Middle frontal gyrus (tissue), 1 donor: ENCODE data around the gene HMCN1.

ENCODE experiments used
- DNase-seq: peaks from one replicate; pipeline ENCODE4 v3.0.0-alpha.2; 2015; ENCODE audit warnings: low spot score; ENCODE audit errors: extremely low spot score

The HMCN1 gene

GRCh38 chr1:185960422-185961321 is 226.5 kb downstream of the HMCN1 start:
- no peak for DNase-seq

DNA sequence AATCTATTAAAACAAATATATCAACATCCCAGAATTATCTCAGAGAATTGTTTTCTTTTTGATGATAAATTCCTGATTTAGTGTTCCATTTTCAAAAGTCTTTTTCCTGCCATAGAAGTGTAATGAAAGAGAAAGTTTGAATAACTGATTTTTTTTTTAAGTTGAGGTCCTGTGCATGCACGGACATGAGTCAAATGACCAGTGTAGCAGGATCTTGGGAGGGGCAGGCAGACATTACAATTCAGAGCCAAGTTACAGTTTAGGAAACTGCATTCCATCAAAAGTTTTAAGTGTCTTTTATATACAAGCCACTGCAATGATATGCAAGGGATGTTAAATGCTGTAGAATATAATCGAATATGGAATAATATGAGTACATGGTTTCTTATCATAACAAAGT is 227.5 kb downstream of the HMCN1 start:
- no peak for DNase-seq

- no peak for DNase-seq
Observed at GRCh38 chr1:185964946-185965345, 230.8 kb downstream of the HMCN1 start.

- DNase-seq: no peak
Observed at GRCh38 chr1:185965870-185966269, 231.7 kb downstream of the HMCN1 start.

- DNase-seq: no peak
Observed at GRCh38 chr1:185966471-185966870, 232.3 kb downstream of the HMCN1 start.

DNA sequence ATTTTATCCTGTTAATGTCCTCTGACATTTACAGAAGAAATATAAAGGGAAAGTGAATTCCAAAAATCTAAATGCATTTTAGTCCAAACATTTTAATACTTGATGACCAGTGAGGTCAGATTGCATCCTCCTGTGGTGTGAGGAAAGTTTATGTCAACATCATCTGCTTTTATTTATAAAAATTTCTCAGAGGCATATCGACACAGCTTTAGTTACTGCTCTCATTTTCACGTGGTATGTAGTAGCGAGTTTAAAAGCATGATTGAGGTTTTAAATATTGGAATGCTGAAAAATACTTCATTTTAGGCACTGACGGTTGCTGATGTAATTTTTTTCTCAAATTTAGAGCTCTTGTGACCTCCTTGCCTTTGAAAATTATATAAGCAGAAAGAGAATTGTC is 234.8 kb downstream of the HMCN1 start:
- DNase-seq: no peak

DNA sequence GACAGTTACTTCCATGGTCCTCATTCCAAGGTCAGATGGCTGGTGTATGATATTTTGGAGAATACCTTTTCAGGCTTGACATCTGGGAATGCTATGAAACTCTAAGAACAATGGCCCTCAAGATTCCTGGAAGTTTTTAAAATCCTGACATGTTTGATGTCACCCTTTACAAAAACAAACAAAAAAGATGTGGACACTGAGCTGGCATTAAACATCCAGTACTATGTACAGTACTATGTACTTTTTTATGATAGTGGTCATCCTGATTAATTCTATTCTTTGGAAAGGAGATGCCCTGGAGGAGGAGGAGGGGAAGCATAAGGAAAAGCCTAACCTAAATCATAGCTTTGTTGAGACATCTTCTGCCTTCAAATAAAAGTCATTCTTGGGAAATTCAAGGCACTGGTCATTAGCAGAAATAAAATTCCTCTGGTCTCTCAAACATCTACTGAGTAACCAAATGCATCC is 235.4 kb downstream of the HMCN1 start:
- no peak for DNase-seq

- no peak for DNase-seq
Observed at GRCh38 chr1:185971688-185972087, 237.5 kb downstream of the HMCN1 start.

DNA sequence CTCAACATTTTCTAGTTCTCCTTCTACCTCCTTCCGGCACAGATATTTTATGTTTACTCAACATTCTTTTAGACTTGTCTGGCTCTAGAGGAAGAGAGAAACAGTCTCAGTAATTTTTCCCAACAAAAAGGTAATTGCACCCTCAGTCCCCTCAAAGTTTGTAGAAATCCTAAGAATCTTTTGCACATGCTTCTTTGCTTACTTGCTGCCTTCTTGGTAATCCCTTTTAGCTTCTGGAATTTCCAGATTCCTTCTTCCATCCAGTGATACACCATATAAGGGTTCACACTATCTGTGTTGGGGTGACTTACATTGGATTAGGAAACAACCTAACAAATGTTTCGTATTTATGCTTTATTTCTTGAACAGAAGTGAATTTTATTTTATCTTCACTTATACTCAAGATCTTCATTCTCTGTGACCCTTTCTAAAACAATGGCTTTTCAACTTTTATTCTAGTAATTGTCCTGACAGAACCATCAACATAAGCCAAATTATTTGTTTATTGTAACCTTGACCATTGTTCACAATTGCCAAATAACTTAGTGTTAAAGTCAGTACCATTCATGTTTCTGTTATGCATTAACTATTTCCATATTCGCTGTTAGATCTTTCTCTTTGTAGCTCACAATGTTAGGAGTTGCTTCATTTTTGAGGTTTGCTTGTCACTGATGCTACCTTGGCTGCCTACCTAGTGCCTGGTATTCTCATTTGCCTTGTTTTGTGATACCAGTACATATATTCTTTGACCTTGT is 238.1 kb downstream of the HMCN1 start:
- no peak for DNase-seq

DNA sequence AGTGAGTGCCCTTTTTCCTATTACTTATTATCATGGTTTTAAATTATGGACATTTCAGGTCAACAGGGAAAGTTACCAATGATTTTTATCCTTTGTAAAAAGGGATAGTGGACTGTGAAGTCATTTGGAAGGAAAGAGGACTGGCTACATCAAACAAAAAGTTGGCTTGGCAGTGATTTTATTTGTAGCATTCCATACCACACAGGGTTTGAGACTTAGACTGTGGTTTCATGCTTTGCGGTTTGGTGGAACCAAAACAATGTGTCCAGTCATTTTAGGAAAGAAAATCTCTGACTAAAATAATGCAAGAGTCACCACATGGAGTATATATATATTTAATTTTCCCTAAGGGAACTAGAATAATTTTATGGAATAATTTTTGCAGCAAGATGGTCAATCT is 239.5 kb downstream of the HMCN1 start:
- no peak for DNase-seq

DNA sequence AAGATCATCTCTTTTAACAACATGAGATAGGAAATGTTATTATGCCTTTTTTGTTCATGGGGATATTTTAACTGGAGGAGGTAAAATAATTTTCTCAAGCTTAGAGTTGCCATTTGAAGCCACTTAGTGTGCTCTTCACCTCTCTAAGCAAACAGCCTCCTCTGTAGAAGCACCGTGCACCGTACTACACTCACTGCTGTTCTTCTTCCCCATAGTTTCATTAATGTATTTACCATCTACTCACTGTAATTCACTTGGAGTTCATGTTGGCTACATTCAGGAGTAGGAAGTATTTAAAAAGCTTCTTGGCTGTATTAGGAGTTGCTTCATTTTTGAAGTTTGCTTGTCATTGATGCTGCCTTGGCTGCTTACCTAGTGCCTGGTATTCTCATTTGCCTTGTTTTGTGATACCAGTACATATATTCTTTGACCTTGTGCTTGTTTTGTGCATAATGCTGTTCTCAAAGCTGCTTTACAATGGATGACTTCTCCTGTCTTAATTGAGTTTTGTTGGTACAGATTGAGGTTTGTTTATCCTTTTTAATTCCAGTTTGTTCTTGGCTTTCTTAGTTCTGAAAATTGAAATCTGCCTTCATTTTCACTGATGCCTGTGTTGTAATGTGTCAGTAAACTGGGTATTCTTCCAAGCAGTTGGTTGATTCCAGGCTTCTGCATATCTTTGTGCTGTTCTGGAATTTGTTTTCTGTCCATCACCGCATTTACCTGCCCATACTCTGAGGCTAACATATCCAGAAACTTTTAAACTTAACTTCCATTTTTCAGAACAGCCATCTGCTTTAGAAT is 240.4 kb downstream of the HMCN1 start:
- no peak for DNase-seq

DNA sequence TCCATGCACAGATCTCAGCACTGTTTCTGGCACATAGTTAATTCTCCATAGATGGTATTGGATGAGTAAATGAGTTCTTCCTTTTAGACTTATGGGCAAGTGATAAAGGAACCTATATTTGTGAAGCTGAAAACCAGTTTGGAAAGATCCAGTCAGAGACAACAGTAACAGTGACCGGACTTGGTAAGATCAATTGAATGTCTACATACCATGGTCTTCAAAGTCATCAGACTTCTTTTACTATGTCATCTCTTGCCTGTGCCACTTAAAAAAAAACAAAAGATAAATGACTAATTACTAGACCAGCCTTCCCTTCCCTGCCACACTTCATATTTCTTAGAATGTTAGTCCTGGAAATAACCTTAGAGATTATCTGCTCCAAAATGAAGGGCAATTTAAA is 246.7 kb downstream of the HMCN1 start:
- DNase-seq: no peak

- no peak for DNase-seq
Observed at GRCh38 chr1:185984113-185984836, 250.1 kb downstream of the HMCN1 start.

DNA sequence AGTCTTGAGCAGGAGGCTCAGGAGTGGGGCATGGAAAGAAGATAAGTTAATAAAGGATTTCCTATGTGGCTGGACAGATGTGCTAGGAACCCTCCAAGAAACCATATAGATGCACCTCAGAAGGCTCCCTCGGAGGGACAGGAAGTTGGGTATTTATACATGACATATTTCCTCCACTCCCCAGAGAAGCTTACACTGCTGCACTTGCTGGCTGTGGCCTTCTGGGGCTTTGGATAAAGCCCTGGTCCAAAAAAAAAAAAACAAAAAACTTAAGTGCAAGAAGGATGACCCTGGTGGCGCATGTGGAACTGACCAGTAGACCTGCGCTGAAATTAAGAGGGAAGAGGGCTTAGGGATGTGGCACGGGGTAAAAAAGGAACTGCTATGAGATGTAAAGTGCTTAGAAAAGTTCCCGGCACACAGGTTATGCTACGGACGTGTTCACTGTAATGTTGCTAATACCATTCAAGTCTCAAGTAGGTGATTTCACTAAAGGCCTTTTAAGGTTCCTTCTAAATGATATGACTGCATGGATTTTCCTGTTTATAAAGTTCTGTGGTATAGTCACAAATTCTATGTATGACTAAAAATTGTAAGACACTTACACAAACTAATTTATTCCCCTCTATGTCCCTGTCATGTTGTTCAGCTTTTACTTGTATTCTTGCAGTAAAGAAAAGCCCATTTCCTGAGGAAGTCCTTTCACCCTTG is 253.6 kb downstream of the HMCN1 start:
- DNase-seq: no peak

- DNase-seq: no peak
Observed at GRCh38 chr1:185990565-185990964, 256.4 kb downstream of the HMCN1 start.

DNA sequence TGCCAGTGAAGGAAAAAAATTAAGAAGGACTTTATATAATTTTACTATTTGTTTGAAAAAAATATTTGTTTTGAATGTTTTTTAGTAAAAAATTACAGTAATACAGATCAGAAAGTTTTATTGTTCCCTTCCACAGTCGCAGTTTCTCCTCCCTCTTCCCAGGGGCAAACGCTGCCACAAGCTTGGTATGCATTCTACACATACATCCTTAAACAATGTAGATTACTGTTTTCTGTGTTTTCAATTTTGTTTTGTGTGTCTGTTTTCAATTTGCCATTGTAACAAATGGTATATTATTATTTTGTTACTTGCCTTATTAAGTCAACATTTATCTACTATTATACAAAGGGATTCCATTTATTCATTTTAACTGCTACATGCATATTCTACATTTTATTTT is 257.1 kb downstream of the HMCN1 start:
- DNase-seq: no peak

DNA sequence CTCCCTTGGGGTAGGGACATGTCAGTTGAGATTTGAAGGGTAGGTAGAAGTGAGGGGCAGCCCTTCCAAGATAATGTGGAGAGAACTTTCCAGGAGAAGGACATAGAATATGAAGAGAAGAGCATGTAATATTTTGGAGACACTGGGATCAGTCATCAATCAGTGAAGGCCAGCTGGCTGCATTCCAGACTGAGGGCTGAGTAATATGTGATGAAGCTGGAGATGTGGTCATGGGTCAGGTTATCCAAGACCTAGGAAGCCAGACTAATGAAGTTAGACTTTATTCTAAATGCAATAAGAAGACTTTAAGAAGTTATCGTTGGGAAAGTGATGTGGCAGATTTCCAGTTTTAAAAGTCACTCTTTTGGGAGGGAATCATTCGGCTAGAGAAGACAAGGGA is 262.0 kb downstream of the HMCN1 start:
- DNase-seq: no peak

DNA sequence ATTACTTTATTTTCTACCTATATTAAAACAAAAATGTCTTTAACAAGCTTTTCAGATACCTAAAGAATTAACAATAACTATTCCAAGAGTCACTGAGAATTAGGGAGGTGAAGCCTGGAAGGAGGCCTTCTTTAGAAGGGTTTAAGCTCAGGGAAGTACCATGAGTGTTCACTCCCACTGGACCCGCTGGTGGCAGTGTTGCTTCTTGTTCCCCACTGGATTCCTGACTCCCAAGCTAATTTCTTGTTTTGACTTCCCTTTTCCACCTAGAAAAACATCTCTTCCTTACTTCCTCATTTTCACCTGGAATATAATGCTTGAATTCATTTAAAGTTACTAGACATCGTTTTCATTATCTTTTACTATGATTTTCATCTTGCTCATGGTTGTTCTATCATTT is 264.2 kb downstream of the HMCN1 start:
- DNase-seq: no peak

- DNase-seq: no peak
Observed at GRCh38 chr1:186002406-186002805, 268.2 kb downstream of the HMCN1 start.

DNA sequence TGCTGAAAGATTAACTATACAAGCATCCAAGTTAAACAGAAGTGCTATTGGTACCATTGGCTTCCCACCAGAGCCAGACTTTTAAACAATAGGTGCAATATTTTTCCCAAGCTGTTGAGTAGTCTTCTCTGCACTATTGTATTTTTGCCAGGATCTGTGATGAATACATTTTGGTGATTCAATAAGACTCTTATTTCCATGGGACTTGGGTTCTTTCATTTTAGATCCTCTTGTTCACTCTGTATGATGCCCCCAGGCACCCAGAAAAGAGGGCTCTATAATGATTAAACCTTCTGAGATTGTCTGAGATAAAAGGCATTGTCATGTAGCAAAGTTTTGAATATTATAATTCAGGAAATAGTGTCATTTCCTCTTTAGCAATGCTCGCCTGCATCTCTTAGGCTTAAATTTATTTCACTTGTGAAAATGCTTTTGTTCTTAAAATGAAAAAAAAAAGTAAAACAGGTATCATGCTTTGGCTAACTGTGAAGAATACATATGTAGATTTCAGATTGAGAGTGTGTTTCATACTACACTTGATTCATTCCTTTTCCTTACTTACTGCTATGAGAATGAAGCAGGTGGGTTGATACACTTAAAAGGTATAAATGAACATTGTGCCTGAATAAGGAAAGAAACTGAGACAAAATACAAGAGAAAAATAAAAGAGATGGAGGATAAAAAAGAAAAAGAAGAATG is 275.0 kb downstream of the HMCN1 start:
- DNase-seq: no peak
